Measurements from ENCODE around the gene SLC6A16.
A peak's percentile ranks its signal among the peaks of the same experiment; 100 is the strongest.

SLC6A16 gene

DNA sequence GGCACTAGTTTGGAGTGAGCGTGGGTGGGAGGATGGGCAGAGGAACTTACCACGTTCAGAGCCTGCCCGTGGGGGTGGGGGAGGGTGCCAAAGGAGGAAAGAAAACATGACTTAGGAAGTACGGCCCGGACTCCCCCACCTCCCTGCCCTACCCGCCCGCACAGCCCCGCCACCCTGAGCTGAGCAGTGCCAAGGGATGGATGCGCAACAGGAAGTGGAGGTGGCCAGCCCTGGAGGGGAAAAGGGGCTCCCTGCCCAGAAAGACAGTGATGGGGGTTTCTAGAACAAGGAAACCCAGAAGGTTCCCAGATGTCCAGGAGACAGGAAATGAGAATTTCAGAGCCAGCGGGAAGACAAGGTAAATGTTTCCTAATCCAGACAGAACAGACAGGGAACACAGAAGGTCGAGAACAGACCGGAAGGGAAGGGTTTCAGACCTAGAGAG lies 30.9 kb upstream of the SLC6A16 start:
- H3K9me3 Mint-ChIP-seq (ENCODE audit: low read depth), result no peaks in the 10 kb centered on the region
- H3K27ac Mint-ChIP-seq, result no peak overlapping the region
- H3K4me1 Mint-ChIP-seq (ENCODE audit: low read depth), result peaks cover 17% of the 10 kb centered on the region
- H3K36me3 Mint-ChIP-seq, result no peaks in the 10 kb centered on the region
- H3K27me3 Mint-ChIP-seq, result peaks cover 5% of the 10 kb centered on the region
- H3K4me3 Mint-ChIP-seq, result no peak overlapping the region

DNA sequence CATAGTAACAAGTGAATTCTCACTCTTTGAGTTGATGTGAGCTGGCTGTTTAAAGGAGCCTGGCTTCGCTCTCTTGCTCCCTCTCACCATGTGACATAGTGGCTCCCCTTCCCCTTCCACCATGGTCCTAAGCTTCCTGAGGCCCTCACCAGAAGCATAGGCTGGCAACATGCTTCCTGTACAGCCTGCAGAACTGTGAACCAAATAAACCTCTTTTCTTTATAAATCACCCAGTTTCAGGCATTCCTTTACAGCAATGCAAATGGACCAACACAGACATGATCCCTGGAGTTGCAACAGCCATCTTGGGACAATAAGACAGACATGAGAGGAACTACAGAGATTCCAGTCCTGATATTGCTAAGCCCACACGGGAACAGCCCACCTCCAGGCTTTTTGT lies 24.6 kb upstream of the SLC6A16 start:
- H3K27me3 Mint-ChIP-seq, result no peaks in the 10 kb centered on the region
- no peak overlapping the region for H3K4me3 Mint-ChIP-seq
- H3K36me3 Mint-ChIP-seq, result no peaks in the 10 kb centered on the region
- H3K4me1 Mint-ChIP-seq (ENCODE audit: low read depth), result peaks cover 1% of the 10 kb centered on the region
- H3K27ac Mint-ChIP-seq, result no peak overlapping the region
- H3K9me3 Mint-ChIP-seq (ENCODE audit: low read depth), result no peaks in the 10 kb centered on the region

DNA sequence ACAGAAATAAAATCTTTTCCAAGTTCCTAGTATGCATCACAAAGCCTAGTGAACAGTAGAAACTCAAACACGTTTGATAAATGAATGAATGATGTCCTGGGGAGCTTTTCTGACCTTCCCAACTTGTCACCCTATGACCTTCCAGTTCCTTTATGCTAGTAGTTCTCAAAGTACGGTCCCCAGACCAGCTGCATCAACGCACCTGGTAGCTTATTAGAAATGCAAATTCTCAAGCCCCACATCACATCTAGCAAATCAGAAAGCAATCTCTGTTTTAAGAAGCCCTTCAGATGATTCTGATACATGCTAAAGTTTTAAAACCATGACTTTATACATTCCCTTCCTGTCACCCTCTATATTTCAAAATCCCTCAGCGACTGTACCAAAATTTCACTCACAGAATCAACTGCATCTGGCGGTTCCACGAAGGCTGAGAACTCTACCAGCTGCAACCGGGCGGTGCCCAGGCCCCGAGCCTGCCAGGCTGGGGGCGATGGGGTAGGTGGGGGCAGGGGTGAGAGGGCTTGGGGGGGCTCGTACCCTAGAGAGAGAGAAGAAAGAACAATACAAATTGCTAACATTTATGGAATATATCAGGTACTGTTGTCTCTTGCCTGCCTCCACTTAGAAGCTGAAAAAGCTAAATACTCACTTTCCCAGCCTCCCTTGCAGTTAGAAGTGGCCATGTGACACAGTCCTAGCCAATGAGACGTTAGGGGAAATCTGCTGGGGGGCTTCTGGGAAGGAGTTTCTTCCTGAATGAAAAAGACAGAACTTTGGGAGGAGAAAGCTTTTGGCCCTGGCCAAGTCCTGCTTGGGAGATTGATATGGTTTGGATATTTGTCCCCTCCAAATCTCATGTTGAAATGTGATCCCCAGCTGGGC lies 23.6 kb upstream of the SLC6A16 start:
- Mint-ChIP-seq H3K9me3 (ENCODE audit: low read depth) (no peaks in the 10 kb centered on the region), H3K36me3 (no peaks in the 10 kb centered on the region), H3K27me3 (no peaks in the 10 kb centered on the region), H3K27ac (no peak overlapping the region), H3K4me3 (no peak overlapping the region), H3K4me1 (ENCODE audit: low read depth) (peaks cover 2% of the 10 kb centered on the region)

DNA sequence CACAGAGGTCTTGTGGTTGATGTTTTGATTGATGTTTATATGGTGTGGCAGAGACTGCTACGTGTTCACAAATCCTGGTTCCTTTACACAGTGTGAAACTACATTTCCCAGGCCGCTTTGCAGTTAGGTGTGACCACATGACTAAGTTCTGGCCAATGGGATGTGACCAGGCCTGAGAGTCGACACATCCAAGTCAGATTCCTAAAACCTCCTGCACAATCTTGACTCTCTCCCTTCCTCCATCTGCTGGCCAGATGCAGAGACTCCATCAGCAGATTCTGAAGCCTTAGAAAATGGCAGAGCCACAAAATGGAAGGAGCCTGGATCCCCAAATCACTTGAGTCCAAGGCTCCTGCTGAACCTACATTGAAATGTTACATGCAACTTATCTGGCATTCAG lies 22.8 kb upstream of the SLC6A16 start:
- H3K4me3 Mint-ChIP-seq, result no peak overlapping the region
- no peaks in the 10 kb centered on the region for H3K36me3 Mint-ChIP-seq
- no peak overlapping the region for H3K27ac Mint-ChIP-seq
- no peaks in the 10 kb centered on the region for H3K9me3 Mint-ChIP-seq (ENCODE audit: low read depth)
- H3K4me1 Mint-ChIP-seq (ENCODE audit: low read depth), result peaks cover 2% of the 10 kb centered on the region
- no peaks in the 10 kb centered on the region for H3K27me3 Mint-ChIP-seq

DNA sequence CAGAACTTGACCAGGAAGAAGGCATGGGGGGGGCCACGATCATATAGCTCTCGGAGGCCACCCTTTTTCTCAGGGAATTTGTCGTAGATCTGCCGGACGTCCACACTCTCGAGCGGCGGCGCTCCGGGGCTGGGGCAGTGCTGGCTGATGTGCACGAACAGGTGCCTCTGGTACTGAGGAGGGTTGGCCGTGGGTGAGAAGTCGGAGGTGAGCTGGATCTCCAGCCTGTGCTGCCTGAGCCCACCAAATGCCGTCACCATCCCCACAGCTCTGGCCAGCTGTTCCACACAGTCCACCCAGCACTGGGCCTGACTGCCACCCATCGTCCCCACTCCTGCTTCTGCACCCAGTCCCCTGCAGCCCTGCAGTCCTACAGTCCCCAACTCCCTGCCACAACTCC lies 22.2 kb upstream of the SLC6A16 start:
- Mint-ChIP-seq H3K4me1 (ENCODE audit: low read depth) (peaks cover 2% of the 10 kb centered on the region), H3K27me3 (no peaks in the 10 kb centered on the region), H3K36me3 (no peaks in the 10 kb centered on the region), H3K9me3 (ENCODE audit: low read depth) (no peaks in the 10 kb centered on the region), H3K27ac (no peak overlapping the region), H3K4me3 (no peak overlapping the region)

DNA sequence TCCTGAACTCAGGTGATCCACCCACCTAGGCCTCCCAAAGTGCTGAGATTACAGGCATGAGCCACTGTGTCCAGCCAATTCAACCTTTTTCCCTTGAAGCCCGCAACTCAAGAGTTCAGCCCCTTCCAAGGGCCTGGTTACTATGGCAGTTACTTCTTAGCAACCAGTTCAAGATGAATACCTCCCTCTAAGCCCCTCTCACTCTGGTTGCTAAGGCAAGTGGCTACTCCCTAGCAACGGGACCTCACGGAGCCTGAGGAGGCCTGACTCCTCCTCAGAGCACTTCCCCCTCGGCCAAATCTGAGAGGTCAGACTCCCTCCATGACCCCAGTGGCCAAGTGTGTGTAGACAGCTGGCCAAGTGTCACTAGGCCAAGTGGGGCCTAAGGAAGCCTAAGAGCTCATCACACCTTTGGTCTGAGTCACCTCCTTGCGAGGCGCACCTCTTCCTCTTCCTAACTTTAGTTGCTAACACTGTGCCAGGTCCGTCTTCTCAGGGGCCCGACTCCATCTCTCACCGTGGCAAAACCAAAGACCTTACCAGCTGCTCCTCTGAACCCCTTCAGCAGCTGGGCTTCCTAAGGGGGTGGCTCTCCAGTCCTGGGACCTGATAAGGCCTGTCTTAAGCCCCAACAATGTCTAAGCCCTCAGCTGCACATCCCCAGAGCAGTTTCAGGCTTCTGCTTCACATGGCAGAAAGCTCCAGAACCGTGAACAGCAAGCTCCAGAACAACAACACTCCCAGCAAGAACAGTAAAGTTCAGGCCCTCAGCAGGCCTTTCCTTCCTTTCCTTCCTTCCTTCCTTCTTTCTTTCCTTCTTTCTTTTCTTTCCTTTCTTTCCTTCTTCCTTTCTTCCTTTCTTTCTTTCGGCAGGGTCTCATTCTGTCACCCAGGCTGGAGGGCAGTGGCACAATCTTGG lies 19.8 kb upstream of the SLC6A16 start:
- no peaks in the 10 kb centered on the region for H3K27me3 Mint-ChIP-seq
- peaks cover 7% of the 10 kb centered on the region for H3K4me1 Mint-ChIP-seq (ENCODE audit: low read depth)
- H3K4me3 Mint-ChIP-seq, result no peak overlapping the region

DNA sequence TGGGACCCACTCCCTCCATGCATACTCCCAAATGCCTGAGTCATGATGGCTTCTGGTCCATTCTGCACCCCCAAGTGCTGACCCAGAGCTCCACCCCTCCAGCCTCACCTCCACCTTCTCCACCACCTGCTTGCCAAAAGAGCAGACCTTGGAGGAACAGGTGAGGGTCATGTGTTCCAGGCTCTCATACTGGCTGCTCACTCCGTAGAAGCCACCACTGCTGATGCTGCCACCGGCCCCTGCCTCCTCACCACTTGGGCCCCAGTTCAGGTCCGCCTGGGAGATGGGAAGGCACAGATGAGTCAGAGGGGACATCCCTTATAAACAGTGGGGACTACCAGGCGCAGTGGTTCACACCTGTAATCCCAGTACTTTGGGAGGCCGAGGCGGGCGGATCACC lies 18.1 kb upstream of the SLC6A16 start:
- Mint-ChIP-seq H3K27ac (peak overlapping the region; percentile 2), H3K4me3 (no peak overlapping the region), H3K9me3 (ENCODE audit: low read depth) (no peaks in the 10 kb centered on the region), H3K36me3 (no peaks in the 10 kb centered on the region), H3K27me3 (no peaks in the 10 kb centered on the region), H3K4me1 (ENCODE audit: low read depth) (peaks cover 17% of the 10 kb centered on the region)

More for the DNA sequence above, 19.8 kb upstream of the SLC6A16 start:
- H3K36me3 Mint-ChIP-seq, result no peaks in the 10 kb centered on the region
- no peak overlapping the region for H3K27ac Mint-ChIP-seq
- no peaks in the 10 kb centered on the region for H3K9me3 Mint-ChIP-seq (ENCODE audit: low read depth)

DNA sequence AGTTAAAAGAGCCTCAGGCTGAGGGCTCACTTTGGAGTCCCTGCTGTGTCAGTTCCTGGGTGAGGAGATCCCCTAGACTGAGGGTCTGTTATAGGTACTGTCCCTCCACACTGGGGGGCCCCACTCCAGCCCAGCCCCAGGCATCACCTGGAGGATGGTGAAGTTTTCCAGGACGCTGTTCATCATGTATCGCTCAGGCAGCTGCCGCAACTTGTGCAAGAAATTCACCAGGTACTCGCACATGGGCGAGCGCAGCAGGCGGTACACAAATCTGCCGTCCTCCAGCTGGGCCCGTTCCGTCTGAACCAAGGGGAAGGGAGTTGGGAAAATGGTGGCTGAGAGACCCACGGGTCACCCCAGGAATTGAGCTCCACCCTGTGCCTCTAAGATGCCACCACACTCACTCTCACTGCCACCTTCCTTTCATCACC lies 17.3 kb upstream of the SLC6A16 start:
- peaks cover 21% of the 10 kb centered on the region for H3K4me1 Mint-ChIP-seq (ENCODE audit: low read depth)
- H3K4me3 Mint-ChIP-seq, result no peak overlapping the region
- no peaks in the 10 kb centered on the region for H3K36me3 Mint-ChIP-seq
- no peaks in the 10 kb centered on the region for H3K27me3 Mint-ChIP-seq
- no peaks in the 10 kb centered on the region for H3K9me3 Mint-ChIP-seq (ENCODE audit: low read depth)
- H3K27ac Mint-ChIP-seq, result peak overlapping the region; percentile 2

DNA sequence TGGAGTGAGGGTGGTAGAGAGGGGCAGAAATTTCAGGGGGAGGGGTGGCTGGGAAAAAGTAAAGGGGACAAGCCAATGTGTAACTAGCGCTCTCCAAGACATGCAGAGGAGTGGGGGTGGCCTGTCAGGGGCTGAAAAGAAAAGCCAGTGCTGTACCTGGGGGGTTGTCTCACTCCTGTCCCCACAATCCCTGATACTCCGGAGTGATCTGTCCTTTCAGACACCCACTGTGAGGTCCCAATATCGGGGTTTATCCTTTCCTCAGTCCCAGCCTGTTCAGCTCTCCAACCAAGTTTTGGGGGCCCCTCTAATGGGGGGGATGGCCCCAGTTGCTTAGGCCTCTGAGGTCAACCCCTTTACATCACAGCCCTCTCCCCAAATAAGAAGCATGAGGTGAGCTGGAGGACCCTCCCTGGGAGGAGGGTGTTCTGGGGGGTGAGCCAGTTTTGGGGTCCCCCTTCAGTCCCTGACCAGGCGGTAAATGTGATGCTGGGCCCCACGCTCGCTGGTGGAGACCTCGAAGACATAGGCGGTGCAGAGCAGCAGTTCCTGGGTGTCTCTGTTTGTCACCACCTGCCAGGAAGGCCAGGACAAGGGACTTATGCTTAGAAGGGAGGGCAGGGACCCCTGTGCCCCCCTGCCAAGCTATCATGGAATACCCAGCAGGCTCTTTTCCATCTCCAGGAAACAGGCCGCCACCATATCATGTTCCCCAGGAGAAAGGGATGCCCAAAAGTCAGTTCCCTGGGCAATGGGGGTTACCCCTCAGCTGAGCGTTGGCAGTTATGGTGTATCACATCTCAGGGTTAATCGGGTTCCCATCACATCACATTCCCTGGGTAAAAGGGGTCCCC lies 16.1 kb upstream of the SLC6A16 start:
- Mint-ChIP-seq H3K4me3 (no peak overlapping the region), H3K4me1 (ENCODE audit: low read depth) (peaks cover 31% of the 10 kb centered on the region), H3K27ac (no peak overlapping the region), H3K27me3 (no peaks in the 10 kb centered on the region), H3K9me3 (ENCODE audit: low read depth) (no peaks in the 10 kb centered on the region), H3K36me3 (no peaks in the 10 kb centered on the region)

DNA sequence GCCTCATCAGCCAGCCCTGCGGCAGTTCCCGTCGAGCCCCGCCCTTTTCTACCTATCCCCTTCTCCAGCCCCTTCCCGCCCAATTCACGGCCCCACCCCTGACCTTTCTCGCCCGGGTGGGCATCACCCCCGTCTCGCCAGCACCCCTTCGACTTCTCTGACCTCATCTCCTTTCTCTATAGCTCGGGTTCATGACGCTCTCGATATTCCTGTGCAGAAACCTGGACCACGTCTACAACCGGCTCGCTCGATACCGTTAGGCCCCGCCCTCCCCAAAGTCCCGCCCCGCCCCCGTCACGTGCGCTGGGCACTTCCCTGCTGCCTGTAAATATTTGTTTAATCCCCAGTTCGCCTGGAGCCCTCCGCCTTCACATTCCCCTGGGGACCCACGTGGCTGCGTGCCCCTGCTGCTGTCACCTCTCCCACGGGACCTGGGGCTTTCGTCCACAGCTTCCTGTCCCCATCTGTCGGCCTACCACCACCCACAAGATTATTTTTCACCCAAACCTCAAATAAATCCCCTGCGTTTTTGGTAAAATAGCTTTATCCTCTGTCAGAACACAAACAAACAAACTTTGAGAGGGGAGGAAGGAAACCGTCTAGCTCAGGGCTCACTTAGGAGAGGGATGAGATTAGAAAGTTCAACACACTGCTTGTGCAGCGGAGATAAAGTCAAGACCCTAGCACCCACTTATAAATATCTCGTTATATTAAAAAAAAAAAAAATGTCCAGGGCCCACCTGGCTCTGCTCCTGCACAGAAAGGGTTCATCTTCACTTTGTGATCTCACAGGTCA lies 15.3 kb upstream of the SLC6A16 start:
- Mint-ChIP-seq H3K36me3 (no peaks in the 10 kb centered on the region), H3K4me3 (no peak overlapping the region), H3K4me1 (ENCODE audit: low read depth) (peaks cover 38% of the 10 kb centered on the region)

DNA sequence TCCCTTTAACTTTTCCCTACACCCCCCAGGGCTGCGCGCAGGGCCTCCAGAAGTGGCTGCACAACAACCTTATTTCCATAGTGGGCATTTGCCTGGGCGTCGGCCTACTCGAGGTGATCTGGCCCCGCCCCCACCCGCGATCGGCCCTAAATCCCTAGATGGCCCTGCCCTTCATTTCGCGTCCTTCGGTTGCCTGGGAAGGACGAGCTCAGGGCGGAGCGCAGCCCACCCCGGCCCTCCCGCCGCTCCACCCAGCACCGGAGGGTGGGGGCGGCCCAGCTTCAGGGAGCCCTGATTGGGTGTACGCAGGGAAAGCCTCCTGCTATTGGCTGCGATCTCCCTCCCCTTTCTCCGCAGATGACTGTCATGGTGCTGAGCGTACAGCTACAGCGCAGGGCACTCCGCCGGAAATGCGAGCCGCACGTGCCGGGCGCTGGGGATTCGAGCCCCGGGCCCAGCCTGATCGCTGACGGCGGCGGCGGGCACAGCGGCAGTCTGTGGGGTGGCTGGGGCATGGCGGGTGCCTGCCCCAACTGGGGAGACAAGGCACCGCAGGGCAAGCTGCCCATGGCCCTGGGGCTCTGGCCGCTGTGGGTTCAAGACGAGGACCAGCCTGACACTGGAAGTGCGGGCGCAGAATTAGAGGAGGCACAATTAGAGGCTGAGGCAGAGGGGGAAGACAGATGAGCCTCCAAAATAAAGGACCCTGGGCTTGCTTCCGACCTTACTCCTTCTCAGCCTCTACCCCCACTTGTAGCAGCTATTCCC lies 14.5 kb upstream of the SLC6A16 start:
- no peaks in the 10 kb centered on the region for H3K27me3 Mint-ChIP-seq
- no peaks in the 10 kb centered on the region for H3K36me3 Mint-ChIP-seq
- peaks cover 42% of the 10 kb centered on the region for H3K4me1 Mint-ChIP-seq (ENCODE audit: low read depth)

More for the DNA sequence above, 15.3 kb upstream of the SLC6A16 start:
- peak overlapping the region; percentile 41 for H3K27ac Mint-ChIP-seq
- H3K9me3 Mint-ChIP-seq (ENCODE audit: low read depth), result no peaks in the 10 kb centered on the region
- H3K27me3 Mint-ChIP-seq, result no peaks in the 10 kb centered on the region

DNA sequence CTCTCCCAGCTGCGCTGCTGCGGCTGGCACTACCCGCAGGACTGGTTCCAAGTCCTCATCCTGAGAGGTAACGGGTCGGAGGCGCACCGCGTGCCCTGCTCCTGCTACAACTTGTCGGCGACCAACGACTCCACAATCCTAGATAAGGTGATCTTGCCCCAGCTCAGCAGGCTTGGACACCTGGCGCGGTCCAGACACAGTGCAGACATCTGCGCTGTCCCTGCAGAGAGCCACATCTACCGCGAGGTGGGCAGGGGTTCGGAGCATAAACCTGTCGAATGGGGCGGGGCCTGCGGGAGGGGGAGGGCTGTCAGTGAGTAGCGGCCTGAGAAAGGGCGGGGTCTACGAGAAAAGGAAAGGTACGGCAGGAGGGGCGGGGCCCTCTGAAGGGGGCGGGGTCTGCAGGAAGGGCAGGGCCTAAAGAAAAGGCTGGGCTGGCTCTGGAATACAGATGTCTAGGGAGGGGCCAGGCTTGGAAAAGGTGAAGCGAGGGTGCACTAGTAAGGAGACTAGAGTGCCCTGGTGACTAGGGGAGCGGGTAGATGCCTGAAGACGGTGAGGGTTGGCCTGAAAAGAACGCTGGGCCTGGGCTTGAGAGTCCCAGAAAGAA lies 13.8 kb upstream of the SLC6A16 start:
- Mint-ChIP-seq H3K4me3 (peak overlapping the region; percentile 42), H3K27ac (no peak overlapping the region), H3K9me3 (ENCODE audit: low read depth) (no peaks in the 10 kb centered on the region), H3K27me3 (no peaks in the 10 kb centered on the region), H3K4me1 (ENCODE audit: low read depth) (peaks cover 47% of the 10 kb centered on the region), H3K36me3 (no peaks in the 10 kb centered on the region)

More for the DNA sequence above, 14.5 kb upstream of the SLC6A16 start:
- no peak overlapping the region for H3K4me3 Mint-ChIP-seq
- H3K9me3 Mint-ChIP-seq (ENCODE audit: low read depth), result no peaks in the 10 kb centered on the region
- no peak overlapping the region for H3K27ac Mint-ChIP-seq

Data from activated naive CD8-positive, alpha-beta T cell (primary cell).